ENCODE results near the gene PHEX. TPM values are rescaled to one million over a fixed set of nuclear protein-coding genes. Genes with fewer than 3 reads are reported as not detected.

Gene PHEX
- total RNA-seq, 1 donor from 2014 or later: 0.93 TPM

GRCh38 chrX:22246620-22247019, 214.5 kb downstream of the PHEX start:
- intact Hi-C loops (cut with DNase I): no loop called here
- Histone ChIP-seq H3K27me3 (no peaks in the 10 kb centered on the region), H3K9me3 (no peaks in the 10 kb centered on the region), H3K27ac (no peak overlapping the region), H3K4me3 (no peak overlapping the region), H3K36me3 (no peaks in the 10 kb centered on the region), H3K4me1 (no peaks in the 10 kb centered on the region)
- TF ChIP-seq, protein P1, sequence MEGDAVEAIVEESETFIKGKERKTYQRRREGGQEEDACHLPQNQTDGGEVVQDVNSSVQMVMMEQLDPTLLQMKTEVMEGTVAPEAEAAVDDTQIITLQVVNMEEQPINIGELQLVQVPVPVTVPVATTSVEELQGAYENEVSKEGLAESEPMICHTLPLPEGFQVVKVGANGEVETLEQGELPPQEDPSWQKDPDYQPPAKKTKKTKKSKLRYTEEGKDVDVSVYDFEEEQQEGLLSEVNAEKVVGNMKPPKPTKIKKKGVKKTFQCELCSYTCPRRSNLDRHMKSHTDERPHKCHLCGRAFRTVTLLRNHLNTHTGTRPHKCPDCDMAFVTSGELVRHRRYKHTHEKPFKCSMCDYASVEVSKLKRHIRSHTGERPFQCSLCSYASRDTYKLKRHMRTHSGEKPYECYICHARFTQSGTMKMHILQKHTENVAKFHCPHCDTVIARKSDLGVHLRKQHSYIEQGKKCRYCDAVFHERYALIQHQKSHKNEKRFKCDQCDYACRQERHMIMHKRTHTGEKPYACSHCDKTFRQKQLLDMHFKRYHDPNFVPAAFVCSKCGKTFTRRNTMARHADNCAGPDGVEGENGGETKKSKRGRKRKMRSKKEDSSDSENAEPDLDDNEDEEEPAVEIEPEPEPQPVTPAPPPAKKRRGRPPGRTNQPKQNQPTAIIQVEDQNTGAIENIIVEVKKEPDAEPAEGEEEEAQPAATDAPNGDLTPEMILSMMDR (IDR thresholded peaks at IDR 0.05): no peak
- DNase-seq (no peak), ATAC-seq (no peak)

- TF ChIP-seq, protein P1 (IDR thresholded peaks at IDR 0.05): no peak
- Histone ChIP-seq H3K4me1 (no peaks in the 10 kb centered on the region), H3K9me3 (no peaks in the 10 kb centered on the region), H3K27ac (no peak overlapping the region), H3K4me3 (no peak overlapping the region), H3K27me3 (no peaks in the 10 kb centered on the region), H3K36me3 (no peaks in the 10 kb centered on the region)
- ATAC-seq (no peak), DNase-seq (no peak)
- intact Hi-C loops (cut with DNase I): no loop called here
Observed at GRCh38 chrX:22247169-22247568, 215.0 kb downstream of the PHEX start.

- no peak for ATAC-seq
- intact Hi-C loops (cut with DNase I): no loop called here
Observed at GRCh38 chrX:22248401-22248800, 216.3 kb downstream of the PHEX start.

DNA sequence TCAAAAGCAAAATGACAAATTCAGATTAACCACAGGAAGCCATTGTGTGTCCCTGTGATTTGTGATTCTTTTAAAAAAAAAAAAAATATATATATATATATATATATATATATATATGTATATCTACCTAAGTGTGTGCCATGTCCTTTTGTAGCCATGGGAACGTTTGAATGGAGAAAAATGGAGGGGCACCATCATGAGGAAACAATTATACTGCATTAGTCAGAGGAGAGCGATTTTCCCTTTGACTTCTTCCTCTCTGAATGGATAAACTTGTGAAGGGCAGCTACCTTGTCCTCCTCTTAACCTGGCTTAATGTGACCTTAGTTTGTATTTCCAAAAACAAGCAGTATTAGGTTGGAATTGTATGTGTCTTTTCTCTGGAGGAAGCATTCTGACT, 217.2 kb downstream of the PHEX start:
- intact Hi-C loops (cut with DNase I): no loop called here
- TF ChIP-seq, protein P1 (IDR thresholded peaks at IDR 0.05): no peak
- Histone ChIP-seq H3K27me3 (no peaks in the 10 kb centered on the region), H3K36me3 (no peaks in the 10 kb centered on the region), H3K4me3 (no peak overlapping the region), H3K9me3 (no peaks in the 10 kb centered on the region), H3K27ac (no peak overlapping the region), H3K4me1 (no peaks in the 10 kb centered on the region)
- ATAC-seq (no peak), DNase-seq (no peak)

More at GRCh38 chrX:22248401-22248800, 216.3 kb downstream of the PHEX start:
- Histone ChIP-seq H3K27ac (no peak overlapping the region), H3K9me3 (no peaks in the 10 kb centered on the region), H3K27me3 (no peaks in the 10 kb centered on the region), H3K36me3 (no peaks in the 10 kb centered on the region), H3K4me1 (no peaks in the 10 kb centered on the region), H3K4me3 (no peak overlapping the region)
- no peak for DNase-seq
- TF ChIP-seq, protein P1 (IDR thresholded peaks at IDR 0.05): no peak

DNA sequence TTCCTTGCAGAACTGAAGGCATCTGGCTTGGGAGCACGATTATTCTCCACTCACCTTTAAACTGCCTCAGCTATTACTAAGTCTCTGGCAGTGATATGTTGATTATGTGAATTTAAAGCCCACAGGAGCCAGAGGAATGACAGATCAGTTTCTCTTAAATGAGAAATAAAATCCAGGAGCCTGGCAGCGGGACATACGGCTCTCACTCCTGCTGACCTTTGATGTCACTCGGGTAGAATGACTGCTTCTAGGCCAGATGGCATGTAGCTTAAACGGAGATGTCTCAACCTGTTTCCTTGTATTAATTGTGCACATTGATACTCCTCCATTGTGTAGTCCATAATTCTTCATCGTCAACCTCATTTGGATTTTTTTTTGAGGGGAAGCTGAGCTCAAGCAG, 236.6 kb downstream of the PHEX start:
- TF ChIP-seq, protein P1 (IDR thresholded peaks at IDR 0.05): no peak
- no peaks in the 10 kb centered on the region for H3K36me3 ChIP-seq
- no peaks in the 10 kb centered on the region for H3K4me1 ChIP-seq
- no peaks in the 10 kb centered on the region for H3K9me3 ChIP-seq
- H3K27me3 ChIP-seq: no peaks in the 10 kb centered on the region
- intact Hi-C loops (cut with DNase I): no loop called here
- H3K27ac ChIP-seq: no peak overlapping the region
- no peak overlapping the region for H3K4me3 ChIP-seq
- DNase-seq (no peak), ATAC-seq (no peak)

- Histone ChIP-seq H3K27ac (no peak within 1 kb of the TSS), H3K4me3 (no peak within 1 kb of the TSS), H3K9me3 (no peaks in the 10 kb centered on the region), H3K36me3 (no peaks in the 10 kb centered on the region), H3K27me3 (no peaks in the 10 kb centered on the region), H3K4me1 (no peaks in the 10 kb centered on the region)
- no peak for ATAC-seq
- intact Hi-C loops (cut with DNase I): no loop called here
- TF ChIP-seq, protein P1 (IDR thresholded peaks at IDR 0.05): no peak
- DNase-seq: no peak
Observed at GRCh38 chrX:22272613-22273012, 240.5 kb downstream of the PHEX start, which contains the start of gene CBLL2. CBLL2 (plus strand) TSS chrX:22272913; CDS start chrX:22272992, 79 bp downstream.

Measured in upper lobe of right lung (tissue), 1 donor.